GM03348 (cell line): ENCODE results near the gene PLD3.

Experiments used
- DNase-seq: peaks from one replicate; pipeline ENCODE4 v3.0.0; 2012; ENCODE audit warnings: low spot score

The PLD3 gene

GRCh38 chr19:40414542-40415535, 66.3 kb downstream of the PLD3 start:
- no peak for DNase-seq

- DNase-seq: no peak
Measured at GRCh38 chr19:40415768-40416167, 67.3 kb downstream of the PLD3 start.

GRCh38 chr19:40416918-40417642, 68.6 kb downstream of the PLD3 start:
- DNase-seq: no peak

GRCh38 chr19:40417643-40417981, 69.1 kb downstream of the PLD3 start:
- no peak for DNase-seq

GRCh38 chr19:40418040-40418439, 69.5 kb downstream of the PLD3 start:
- no peak for DNase-seq

GRCh38 chr19:40419066-40419612, 70.6 kb downstream of the PLD3 start:
- no peak for DNase-seq

- DNase-seq: no peak
Measured at GRCh38 chr19:40419780-40420179, 71.3 kb downstream of the PLD3 start.

GRCh38 chr19:40420451-40420765, 71.9 kb downstream of the PLD3 start:
- DNase-seq: no peak

- DNase-seq: peak; percentile 96
Measured at GRCh38 chr19:40420766-40421765, 72.6 kb downstream of the PLD3 start.

GRCh38 chr19:40421993-40422747, 73.7 kb downstream of the PLD3 start:
- DNase-seq: no peak

GRCh38 chr19:40422748-40423566, 74.5 kb downstream of the PLD3 start:
- DNase-seq: no peak

- no peak for DNase-seq
Measured at GRCh38 chr19:40423938-40424337, 75.4 kb downstream of the PLD3 start.

- DNase-seq: no peak
Measured at GRCh38 chr19:40424637-40425449, 76.3 kb downstream of the PLD3 start.

- peak; percentile 98 for DNase-seq
Measured at GRCh38 chr19:40425450-40426287, 77.2 kb downstream of the PLD3 start, which contains the start of gene SERTAD1. Gene SERTAD1 (minus strand): TSS chr19:40425992. CDS start chr19:40423546, 2,446 bp downstream.
